Spinal cord (tissue), 10 donors: ENCODE data around the gene PHKB. TPM values are rescaled to one million over a fixed set of nuclear protein-coding genes. Genes with fewer than 3 reads are reported as not detected.

Experiments used
- DNase-seq, 6 donors: peaks; one replicate each; pipeline versions ENCODE4 v3.0.0 to v3.0.0-alpha.2; 2013 to 2015; ENCODE audit warnings: low spot score in 6 of 6, low read depth in 4 of 6
- H3K27ac ChIP-seq: one replicate; pipeline ENCODE4 v1.5.1; 2013; ENCODE audit warnings: low read depth, low read length, control low read depth
- H3K27me3 ChIP-seq: one replicate; pipeline ENCODE4 v1.6.1; 2013; ENCODE audit warnings: low read length; ENCODE audit not compliant: control insufficient read depth, insufficient read depth
- H3K36me3 ChIP-seq: one replicate; pipeline ENCODE4 v1.6.1; 2013; ENCODE audit warnings: low read length; ENCODE audit not compliant: control insufficient read depth, insufficient read depth
- H3K4me1 ChIP-seq: one replicate; pipeline ENCODE4 v1.6.1; 2013; ENCODE audit warnings: low read length; ENCODE audit not compliant: control insufficient read depth, insufficient read depth
- H3K4me3 ChIP-seq: one replicate; pipeline ENCODE4 v1.5.1; 2013; ENCODE audit warnings: low read depth, low read length, control low read depth
- H3K9me3 ChIP-seq: one replicate; pipeline ENCODE4 v1.6.1; 2013; ENCODE audit warnings: low read length; ENCODE audit not compliant: control insufficient read depth, insufficient read depth
- WGBS: methylation state at CpG from one replicate; pipeline ENCODE4 v1.1.5; 2013; ENCODE audit warnings: missing lambda C conversion rate; ENCODE audit not compliant: insufficient coverage; 5-methylcytosine and 5-hydroxymethylcytosine counted together
- polyA plus RNA-seq, 2 donors: library from polyadenylated mRNA; unstranded; fragments of 120-200 nt; gene quantifications; one replicate each; pipeline ENCODE4 v1.2.1, GENCODE V29; 2013; ENCODE audit not compliant: insufficient read length in 2 of 2
- total RNA-seq, 2 donors: library from RNA; depleted of rRNA in 1 of 2; stranded (reverse); fragments of 120-200 nt in 1 of 2; fragments of >200 nt in 1 of 2; gene quantifications; one replicate each; pipeline versions ENCODE4 v1.2.3 to v1.2.4, GENCODE V29; 2013 to 2014
- donor health status: healthy.

The PHKB gene
- total and polyA plus RNA-seq, 4 donors = 78.5 to 141 (median 85.6) TPM

DNA sequence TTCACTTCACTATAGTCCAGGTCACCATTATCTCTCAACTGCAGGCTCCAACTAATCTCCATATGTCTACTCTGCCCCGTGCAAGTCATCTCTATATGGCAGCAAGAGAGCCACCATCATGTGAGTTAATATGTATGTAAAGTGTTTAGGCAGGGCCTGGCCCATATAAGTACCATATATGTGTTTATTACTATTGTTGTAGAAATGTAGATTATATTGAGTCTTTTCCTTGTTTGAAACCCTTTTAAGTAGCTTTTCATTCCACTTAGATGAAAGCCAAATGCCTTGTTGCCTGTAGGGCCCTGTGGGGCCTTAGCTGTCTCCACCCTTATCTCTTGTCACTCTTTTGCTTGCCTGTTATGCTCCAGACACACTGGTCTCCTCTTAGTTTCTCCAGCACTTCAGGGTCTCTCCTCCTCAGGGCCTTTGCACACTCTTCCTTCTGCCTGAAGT is 164.0 kb downstream of the PHKB start:
- WGBS = no CpG with 5 or more reads among the region's 1 CpG
- Histone ChIP-seq H3K27me3 (no peaks in the 10 kb centered on the region), H3K4me3 (no peak overlapping the region), H3K4me1 (no peaks in the 10 kb centered on the region), H3K27ac (no peak overlapping the region), H3K36me3 (no peaks in the 10 kb centered on the region), H3K9me3 (no peaks in the 10 kb centered on the region)
- DNase-seq = no peak

DNA sequence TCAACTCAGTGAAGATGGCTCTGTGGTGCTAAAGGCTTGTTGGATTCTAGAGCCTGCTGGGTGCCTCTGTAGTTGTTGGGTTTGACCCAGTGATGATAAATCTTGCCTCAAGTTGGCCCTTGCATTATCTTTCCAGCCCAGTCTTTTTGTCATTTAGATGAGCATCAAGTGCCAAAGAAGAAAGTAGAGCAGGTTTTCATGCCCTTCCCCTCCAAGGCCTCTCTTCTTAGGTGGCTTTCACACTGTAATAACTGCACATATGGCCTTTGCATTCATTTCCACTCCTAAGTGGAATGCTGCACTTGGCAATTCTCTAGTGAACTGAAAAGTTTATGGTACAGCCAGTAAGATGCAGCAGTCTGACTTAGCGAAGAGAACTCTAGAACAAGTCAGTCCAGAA is 165.1 kb downstream of the PHKB start:
- Histone ChIP-seq H3K27me3 (no peaks in the 10 kb centered on the region), H3K9me3 (peaks cover 1% of the 10 kb centered on the region), H3K4me1 (no peaks in the 10 kb centered on the region), H3K36me3 (no peaks in the 10 kb centered on the region), H3K4me3 (no peak overlapping the region), H3K27ac (no peak overlapping the region)
- WGBS = 92% methylated on average over 1 of the region's 1 CpG
- DNase-seq = peak in 1 of 6 donors; percentile 52

DNA sequence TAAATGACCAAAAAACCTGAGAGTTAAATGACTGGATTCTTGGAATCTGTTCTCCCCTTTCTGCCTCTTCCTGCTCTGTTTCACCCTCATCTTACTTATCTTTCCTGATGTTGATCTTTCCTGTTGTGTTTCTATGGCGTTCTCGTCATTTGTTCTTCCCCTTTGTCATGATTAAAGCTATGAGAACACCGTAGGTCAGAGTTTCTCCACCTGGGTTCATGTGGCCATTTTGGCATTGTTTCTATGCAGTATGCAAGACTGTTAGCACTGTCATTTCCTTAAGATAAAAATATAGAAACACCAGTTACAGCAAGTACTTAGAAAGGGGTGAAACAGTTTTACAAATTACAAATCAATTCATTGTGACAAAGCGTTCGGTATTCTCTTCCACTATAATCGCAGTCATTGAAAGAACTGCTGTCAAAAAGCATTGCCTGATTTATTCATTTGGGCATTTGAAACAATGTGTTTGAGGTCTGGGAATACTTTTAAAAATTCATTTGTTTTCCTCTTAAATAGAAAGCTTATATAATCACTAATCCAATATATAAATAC is 166.0 kb downstream of the PHKB start:
- Histone ChIP-seq H3K4me3 (no peak overlapping the region), H3K9me3 (peaks cover 1% of the 10 kb centered on the region), H3K27me3 (no peaks in the 10 kb centered on the region), H3K27ac (no peak overlapping the region), H3K4me1 (no peaks in the 10 kb centered on the region), H3K36me3 (no peaks in the 10 kb centered on the region)
- no CpG with 5 or more reads among the region's 6 CpGs for WGBS
- DNase-seq = no peak

DNA sequence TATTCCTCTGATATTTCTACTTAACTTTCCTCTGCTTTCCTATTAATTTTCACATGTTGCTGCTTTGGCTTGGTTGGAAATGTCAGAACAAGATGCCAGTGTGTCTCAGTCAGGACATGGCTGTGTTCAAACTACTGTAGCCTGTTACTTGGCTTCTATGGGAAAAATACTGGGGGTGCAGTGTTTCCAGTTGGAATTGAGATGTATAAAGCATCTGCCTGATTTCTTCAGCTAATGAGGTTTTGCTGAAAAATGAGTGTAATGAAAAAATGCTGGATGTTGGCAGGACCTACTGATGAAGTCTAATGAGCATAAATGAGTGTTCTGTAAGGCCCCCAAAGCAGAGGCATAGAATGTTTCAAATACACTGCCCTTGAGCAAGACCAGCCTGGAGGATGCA is 166.6 kb downstream of the PHKB start:
- DNase-seq = peak in 2 of 6 donors; percentile 70 to 73
- Histone ChIP-seq H3K27me3 (no peaks in the 10 kb centered on the region), H3K27ac (no peak overlapping the region), H3K9me3 (peaks cover 1% of the 10 kb centered on the region), H3K4me1 (no peaks in the 10 kb centered on the region), H3K4me3 (no peak overlapping the region), H3K36me3 (no peaks in the 10 kb centered on the region)

DNA sequence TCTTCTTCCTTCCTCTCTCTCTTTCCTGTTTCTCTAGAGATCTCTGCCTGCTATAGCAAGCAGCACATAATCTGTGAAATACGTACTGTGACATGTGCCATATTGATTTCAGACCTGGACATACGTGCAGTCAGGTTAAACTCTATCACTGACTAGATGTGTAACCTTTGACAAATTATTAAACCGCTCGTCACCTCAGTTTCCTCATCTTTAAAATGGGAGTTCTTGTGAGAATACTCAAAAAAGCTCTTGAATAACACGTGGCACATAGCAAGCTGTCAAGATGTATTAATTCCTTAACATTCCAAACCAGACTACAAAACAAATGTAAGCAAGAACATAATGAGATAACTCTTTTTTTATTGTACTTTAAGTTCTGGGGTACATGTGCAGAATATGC is 170.0 kb downstream of the PHKB start:
- Histone ChIP-seq H3K4me1 (no peaks in the 10 kb centered on the region), H3K4me3 (no peak overlapping the region), H3K36me3 (peaks cover under 1% of the 10 kb centered on the region), H3K9me3 (peaks cover 1% of the 10 kb centered on the region), H3K27ac (no peak overlapping the region), H3K27me3 (no peaks in the 10 kb centered on the region)
- WGBS = 100% methylated on average over 2 of the region's 5 CpGs
- no peak for DNase-seq

DNA sequence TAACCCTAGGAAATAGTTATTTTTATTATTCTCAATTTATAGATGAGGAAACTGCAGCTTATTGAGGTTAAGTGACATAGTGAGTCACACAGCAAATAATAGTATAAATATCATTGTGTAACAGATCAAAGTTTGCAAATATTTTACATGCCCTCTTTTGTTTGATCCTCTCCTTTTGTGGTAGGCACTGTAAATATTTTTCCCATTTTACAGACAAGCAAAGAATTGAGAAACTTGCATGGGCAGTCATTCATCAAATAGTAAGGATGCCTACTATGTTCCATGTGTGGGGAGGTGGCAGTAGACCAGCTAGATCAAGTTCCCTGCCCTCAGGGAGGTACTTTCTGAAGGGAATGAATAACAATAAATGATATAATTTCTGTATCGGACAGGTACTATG is 173.0 kb downstream of the PHKB start:
- Histone ChIP-seq H3K9me3 (peaks cover 1% of the 10 kb centered on the region), H3K27me3 (no peaks in the 10 kb centered on the region), H3K4me3 (no peak overlapping the region), H3K27ac (no peak overlapping the region), H3K36me3 (peaks cover 10% of the 10 kb centered on the region), H3K4me1 (no peaks in the 10 kb centered on the region)
- whole genome bisulfite sequencing = 88% methylated on average over 1 of the region's 1 CpG
- DNase-seq = no peak

DNA sequence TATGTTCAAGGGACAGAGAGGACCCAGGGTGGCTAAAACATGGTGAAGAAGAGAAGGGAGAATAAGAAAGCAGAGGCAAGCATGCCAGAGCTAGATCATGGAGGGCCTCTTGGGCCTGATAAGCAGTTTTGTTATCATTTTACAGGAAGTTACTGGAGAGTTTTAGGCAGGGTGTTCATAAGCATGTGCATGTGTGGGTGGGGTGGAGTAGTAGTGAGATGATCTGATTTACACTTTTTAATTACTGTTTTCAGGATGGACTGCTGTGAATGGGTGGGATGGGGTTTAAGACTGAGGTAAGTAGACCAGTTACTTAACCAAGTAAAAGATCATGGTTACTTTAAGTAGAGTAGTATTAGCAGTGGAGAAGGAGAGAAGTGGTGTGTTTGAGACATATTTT is 173.6 kb downstream of the PHKB start:
- Histone ChIP-seq H3K4me3 (no peak overlapping the region), H3K4me1 (no peaks in the 10 kb centered on the region), H3K9me3 (peaks cover 1% of the 10 kb centered on the region), H3K27me3 (no peaks in the 10 kb centered on the region), H3K36me3 (peaks cover 10% of the 10 kb centered on the region), H3K27ac (no peak overlapping the region)
- DNase-seq = no peak

DNA sequence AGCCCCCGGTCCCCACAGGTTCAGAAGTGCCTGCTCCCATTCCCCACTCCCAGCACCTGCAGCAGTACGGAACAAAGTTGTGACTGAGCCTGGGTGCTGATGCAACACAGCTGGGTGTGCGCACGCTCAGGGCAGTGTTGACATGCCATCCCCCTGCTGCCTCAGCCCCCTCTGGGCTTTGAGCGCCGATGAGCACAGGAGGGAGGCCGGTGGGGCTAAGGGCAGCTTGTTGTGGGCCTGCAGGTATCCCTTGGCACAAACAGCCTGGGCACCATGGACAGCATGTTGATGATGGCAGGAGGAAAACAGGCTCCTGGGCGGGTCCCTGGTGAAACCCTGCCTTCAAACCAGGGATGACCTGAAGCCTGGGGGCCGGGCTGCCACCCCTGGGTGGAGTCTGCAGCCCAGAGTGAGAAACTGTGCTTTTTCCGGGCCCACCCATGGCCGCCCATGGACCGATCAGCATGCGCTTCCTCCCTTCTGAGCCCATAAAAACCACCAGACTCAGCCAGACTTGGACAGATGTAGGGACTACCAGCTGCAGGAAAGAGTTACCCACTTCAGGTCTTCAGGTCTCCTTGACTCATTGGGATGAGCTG is 175.5 kb downstream of the PHKB start:
- H3K27me3 ChIP-seq = no peaks in the 10 kb centered on the region
- no peak overlapping the region for H3K4me3 ChIP-seq
- no peak overlapping the region for H3K27ac ChIP-seq
- H3K36me3 ChIP-seq = peaks cover 10% of the 10 kb centered on the region
- H3K9me3 ChIP-seq = no peaks in the 10 kb centered on the region
- no peaks in the 10 kb centered on the region for H3K4me1 ChIP-seq
- 96% methylated on average over 12 of the region's 13 CpGs for WGBS
- no peak for DNase-seq

DNA sequence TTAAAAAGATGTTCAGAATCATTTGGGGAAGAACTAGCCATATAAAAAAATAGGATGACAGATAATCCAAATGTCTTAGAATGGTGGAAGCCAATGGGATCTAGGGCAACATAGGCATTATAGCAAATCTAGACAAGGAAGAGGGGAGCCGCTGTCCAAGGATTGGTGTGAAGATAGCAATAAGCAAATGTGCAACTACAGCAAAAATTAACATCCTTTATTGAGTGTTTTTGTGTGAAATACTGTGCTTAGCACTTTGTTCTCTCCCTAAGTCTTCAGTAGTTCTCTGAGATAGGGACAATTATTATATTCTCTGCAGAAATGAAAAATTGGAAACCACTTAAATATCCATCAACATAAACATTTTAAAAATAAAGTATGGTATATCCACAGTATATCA is 177.0 kb downstream of the PHKB start:
- H3K27me3 ChIP-seq = no peaks in the 10 kb centered on the region
- no CpG with 5 or more reads among the region's 1 CpG for WGBS

DNA sequence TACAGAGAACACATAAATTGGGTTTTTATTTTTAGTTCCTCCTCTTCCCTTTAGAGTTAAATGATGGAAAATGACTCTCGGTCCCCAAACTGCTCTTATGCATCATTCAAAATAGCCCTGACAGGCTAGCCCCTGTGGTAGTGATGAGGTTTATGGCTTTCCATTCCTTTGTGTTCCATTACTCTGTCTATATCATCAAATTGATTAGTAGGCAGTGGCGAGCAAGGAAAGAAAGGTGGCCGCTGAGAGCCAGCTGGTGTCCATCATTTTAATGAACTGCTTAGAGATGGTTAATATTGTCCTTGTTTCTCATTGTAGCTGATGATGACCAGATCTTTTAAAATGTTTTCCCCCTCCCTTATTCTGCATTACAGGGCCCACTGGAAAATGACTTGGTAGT is 179.5 kb downstream of the PHKB start:
- peak in 1 of 6 donors; percentile 65 for DNase-seq

More for the DNA sequence above, 177.0 kb downstream of the PHKB start:
- Histone ChIP-seq H3K9me3 (no peaks in the 10 kb centered on the region), H3K4me3 (no peak overlapping the region), H3K4me1 (no peaks in the 10 kb centered on the region), H3K36me3 (peaks cover 10% of the 10 kb centered on the region), H3K27ac (no peak overlapping the region)
- no peak for DNase-seq

More for the DNA sequence above, 179.5 kb downstream of the PHKB start:
- H3K27ac ChIP-seq = no peak overlapping the region
- H3K27me3 ChIP-seq = no peaks in the 10 kb centered on the region
- no peak overlapping the region for H3K4me3 ChIP-seq
- no peaks in the 10 kb centered on the region for H3K9me3 ChIP-seq
- peaks cover 10% of the 10 kb centered on the region for H3K36me3 ChIP-seq
- H3K4me1 ChIP-seq = peaks cover 2% of the 10 kb centered on the region
- no CpG with 5 or more reads among the region's 3 CpGs for WGBS
